GM18498 (cell line): ENCODE measurements around the gene ARFGAP1.

ENCODE experiments used
- ATAC-seq: cut with Tn5 transposase; IDR thresholded peaks from one replicate; pipeline ENCODE4 v1.9.1; 2021; ENCODE audit warnings: mild to moderate bottlenecking, moderate library complexity; ENCODE audit not compliant: unreplicated experiment

ARFGAP1 gene

DNA sequence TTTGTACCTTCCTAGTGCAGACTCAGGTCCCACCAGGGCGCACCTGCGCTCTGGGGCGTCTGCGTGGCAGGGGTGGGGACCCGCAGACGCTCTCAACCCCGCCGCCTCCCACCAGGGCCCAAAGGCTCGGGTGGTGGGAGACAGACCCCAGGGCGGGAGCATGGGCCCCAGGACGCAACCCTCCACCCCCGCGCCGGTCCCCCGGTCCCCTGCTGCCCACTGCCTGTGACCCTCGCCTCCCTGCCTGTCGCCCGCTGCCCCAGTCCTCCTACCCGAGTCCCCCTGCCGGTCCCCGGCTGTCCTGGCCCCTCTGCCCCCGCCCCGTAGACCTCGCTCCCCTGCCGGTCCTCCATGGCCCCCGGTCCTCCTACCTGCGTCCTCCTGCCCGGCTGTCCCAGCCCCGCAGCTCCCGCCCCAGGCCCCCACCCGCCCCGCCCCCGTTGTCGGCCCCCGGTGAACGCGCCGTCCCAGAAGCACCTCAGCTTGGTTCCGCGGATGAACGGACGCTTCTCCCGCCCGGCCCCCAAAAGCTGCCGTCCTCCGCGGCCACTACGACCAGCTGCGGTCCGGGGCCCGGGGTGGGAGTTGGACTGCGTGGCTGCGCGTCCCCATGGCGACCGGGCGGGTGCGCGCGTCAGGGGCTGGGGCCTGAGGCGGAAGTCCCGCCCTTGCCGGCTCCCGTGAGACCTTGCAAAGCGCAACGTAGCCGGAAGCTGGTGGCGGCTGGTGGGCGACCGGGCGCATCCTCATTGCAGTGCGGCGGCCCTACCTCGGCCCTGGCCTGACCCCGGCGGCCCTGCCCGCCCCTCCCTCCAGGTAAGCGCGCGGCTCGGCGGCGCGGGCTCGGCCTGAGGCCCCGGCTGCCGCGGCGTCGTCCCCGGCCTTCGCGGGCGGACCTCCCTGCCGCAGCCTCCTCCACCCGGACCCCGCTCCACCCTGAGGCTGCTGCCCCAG, at the start of gene ARFGAP1:
Gene ARFGAP1 (plus strand): TSS at position 709 of the 954 bp plus-strand sequence. CDS start 2,768 bp downstream, outside the sequence.
- peak; percentile 90 for ATAC-seq

DNA sequence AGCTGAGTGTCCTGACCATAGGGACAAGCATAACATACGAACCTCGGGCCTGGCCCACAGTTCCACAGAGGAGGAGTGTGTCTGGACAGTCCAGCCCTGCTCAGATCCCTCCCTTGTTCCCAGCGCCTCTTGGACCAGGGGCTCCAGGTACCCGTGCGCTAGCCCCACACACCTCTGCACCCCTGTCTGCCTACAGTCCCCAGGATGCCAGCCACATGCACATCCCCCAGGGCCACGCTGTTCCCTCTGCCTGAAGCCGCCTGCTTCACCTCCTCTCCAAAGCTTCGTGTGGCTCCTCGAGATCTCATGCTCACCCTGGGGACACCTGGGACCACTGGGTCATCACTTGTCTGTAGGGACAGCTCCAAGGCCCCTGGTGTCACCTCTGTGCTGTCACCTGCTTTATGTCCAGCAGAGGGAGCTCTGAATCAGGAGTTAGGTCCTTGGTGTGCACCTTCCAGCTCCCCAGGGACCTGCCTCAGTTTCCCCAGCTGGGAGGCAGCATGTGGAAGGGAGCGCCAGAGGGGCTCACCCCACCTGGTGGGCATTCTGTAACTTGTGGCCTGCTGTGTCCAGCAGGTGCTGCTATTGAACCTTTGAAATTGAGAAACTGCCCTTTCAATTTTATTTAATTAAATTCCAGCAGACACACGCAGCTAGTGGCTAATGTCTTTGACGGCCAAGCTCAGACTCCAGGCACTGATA, 49.3 kb upstream of the ARFGAP1 start:
- ATAC-seq, result no peak

DNA sequence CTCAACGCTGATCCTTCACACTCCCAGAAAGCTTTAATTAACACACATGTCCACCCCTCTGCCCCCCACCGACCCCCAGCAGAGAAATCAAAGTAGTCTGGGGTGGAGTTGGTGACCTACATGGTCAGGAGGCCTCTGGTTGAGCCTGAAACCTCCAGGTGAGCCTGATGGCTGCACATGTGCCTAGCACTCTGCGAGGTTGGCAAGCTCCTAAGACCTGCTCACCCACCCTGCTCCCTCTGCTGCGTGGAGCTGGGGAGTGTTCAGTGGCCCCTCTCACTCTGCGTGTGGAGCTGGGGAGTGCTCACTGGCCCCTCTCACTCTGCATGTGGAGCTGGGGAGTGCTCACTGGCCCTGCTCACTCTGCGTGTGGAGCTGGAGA, 48.8 kb upstream of the ARFGAP1 start:
- ATAC-seq, result no peak

DNA sequence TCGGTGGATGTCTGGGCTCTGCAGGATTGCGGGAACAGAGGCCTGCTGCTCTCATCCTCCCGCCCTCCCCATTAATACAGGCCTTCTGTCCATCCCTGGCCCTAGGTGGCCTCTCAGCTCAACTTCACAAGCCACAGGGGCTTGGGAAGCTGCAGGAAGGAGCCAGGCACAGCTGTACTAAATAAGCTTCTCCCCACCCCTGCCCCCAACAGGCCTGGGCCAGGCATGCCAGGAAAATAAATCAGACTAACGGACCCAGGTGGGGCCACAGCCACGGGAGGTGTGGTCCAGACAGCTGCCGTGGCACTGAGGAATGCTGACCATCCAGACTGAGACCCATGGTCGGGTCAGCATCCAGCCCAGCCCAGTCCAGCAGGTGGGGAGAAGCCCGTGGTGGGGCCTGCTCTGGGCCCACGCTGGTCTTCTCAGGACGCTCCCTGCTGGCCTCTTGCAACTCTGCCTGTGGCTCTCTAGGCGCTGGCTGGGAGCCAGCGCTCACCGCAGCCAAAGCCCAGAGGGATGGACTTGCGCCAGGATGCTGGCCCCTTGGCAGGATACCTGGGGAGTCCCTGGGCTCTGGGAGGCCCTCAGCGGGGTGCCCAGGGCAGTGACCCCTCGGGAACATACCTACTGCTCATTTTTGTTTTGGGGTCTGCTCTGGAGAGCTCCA, 48.1 kb upstream of the ARFGAP1 start:
- ATAC-seq, result no peak

DNA sequence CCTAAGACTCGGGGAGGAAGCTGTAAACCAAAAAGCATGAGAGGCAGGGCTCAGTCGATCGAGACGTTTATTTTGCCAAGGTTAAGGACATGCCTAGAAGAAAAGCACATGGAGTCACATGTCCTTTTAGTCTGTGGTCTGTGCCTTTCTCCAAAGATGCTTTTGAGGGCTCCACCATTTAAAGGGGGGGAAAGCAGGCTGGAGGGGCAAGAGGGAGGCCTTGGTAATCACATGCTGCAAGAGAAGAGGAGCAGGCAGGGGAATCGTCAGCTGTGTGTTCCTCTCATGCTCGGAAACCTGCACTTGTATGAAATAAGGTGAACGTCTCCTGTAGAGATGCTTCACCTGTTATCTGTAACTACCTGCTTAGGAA, 47.5 kb upstream of the ARFGAP1 start:
- ATAC-seq, result no peak

DNA sequence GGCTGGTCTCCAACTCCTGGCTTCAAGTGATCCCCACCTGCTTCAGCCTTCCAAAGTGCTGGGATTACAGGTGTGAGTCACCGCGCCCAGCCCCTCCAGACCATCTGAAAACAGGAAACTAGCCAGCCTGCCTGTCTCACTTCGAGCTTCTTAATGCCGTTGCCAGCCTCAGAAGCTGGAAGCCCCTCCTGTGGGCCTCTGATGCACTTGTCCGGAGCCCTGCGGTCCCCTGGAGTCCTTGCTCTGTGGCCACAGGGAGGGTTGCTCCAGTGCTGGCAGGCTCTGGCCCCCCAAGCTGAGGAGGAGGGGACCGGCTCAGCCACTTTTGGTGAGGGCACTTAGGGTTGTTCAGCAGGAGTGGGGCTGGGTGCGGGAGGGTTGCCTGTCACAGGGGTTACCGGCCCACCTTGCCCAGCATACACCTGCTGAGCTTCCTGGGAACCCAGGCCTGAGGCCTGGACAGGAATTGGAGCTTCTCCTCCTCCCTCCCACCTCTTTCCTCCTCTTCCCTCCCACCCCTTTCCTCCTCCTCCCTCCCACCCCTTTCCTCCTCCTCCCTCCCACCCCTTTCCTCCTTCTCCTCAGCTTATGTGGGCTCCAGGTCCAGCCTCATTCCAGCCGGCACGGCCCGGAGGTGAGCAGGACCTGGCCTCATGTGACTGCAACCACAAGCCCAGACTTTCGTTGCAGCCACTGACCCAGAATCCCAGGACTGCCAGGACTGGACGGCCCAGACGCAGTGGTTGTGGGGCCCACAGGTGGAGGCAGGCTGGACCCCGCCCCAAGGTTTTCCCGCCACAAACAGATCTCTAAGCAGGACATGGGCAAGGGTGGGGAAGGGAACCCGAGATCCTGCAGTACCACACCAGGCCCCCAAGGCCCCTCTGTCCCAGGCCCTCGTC, 46.3 kb upstream of the ARFGAP1 start:
- ATAC-seq, result no peak

DNA sequence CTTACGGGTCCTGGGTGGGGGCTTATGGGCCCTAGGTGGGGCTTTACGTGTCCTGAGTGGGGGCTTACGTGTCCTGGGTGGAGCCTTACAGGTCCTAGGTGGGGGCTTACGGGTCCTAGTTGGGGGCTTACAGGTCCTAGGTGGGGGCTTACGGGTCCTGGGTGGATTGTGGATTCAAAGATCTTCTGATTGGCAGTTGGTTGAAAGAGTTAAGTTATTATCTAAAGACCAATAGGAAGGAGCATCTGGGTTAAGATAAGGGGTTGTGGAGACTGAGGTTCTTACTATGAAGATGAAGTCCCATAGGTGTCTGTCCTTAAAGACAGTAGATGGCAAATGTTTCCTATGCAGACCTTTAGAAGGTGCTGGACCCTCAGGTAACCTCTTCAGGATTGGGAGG, 45.4 kb upstream of the ARFGAP1 start:
- no peak for ATAC-seq

DNA sequence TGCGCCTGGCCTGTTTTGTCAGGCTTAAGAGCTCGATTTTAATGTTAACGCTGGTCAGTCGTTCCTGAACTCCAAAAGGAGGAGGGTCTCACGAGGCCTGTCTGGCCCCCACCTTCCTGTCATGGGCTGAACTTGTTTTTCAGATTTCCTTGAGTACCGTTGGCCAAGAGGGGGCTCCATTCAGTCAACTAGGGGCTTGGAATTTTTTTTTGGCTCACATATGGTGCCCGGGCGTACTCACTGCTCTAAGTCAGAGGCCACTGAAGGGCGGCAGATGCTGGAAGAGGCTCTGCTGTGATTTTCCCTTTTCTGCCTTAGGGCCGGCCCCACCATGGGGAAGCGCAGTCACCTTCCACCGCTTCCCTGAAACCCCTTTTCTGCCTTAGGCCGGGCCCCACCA, 43.8 kb upstream of the ARFGAP1 start:
- ATAC-seq, result no peak

DNA sequence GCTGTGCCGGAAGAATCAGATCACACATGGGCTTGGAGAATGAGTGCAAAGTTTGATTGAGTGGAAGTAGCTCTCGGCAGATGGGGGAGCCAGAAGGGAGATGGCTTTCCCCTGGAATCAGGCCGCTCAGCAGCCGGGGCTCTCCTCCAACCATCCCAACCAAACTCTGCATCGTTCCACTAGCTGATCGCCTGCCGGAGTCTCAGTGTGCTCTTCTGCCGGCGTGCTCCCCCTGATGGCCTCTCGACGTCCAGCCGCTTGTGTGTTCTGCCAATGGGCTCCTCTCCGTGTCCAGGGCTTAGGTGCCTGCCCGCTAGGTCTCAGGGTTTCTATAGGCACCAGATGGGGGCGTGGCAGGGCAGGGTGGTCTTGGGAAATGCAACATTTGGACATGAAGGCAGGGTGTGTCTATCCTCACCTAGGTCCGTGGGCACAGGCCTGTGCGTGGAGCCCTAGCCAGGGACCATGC, 41.8 kb upstream of the ARFGAP1 start:
- no peak for ATAC-seq

DNA sequence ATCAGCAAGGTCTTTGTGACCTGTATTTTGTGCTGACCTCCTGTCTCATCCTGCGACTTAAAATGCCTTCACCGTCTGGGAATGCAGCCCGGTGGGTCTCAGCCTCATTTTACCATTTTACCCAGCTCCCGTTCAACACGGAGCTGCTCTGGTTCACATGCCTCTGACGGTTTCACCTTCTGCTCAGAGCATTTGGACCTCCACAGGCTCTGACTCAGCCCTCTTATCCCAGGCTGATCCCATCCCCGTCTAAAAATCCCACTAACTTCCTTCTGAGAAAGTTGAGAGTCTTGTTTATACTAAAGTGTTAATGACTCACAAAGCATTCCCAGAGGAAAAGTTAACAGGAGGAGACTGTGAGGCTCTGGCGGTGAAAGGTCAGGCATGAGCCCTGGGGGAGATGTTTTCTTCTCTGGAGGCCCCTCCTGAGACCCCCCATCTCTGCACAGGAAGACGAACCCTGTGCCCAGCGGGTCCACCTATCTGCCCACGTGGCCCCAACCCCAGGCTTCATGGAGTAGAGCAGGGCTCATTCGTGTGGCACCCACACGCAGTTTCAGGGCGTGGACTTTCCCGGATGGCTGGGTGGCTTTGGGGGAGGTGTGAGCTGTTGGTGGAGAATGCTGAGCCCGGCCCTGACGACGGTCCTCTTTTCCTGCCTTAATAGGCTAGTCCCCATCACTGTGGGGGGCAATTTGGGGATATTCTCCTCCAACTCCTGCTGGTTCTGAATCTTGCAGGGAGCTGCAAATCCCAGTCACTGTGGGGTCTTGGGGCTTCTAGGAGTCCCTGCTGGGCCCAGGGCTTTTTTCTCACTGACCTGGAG, 40.2 kb upstream of the ARFGAP1 start:
- ATAC-seq, result no peak

DNA sequence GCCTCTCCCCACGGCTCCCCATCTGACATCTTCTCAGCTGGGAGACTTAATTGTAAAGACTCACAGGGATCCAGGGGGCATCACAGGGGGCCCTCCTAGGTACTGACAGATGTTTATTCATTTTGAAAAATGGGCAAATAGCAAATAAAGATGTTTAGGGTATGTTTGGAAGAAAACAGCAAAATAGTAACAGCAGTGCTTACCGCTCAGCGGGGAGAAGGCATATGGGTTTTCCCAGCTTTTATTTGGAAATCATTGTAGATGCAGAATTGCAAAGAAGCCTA, 39.6 kb upstream of the ARFGAP1 start:
- ATAC-seq, result no peak

DNA sequence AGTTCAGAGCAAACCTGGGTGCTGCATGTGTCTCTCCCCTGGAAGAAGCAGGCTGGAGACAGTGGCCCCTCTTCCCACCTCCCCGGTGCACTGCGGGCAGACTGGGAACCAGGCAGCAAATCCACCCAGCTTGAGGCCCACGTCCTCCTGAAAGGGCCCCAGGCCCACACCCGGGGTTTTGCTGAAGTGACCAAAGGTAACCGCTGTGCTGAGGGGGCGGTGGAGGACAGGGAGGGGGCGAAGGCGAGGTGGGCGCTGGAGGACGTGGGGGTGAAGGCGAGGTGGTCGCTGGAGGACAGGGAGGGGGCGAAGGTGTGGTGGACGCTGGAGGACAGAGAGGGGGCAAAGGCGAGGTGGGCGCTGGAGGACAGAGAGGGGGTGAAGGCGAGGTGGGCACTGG, 38.7 kb upstream of the ARFGAP1 start:
- ATAC-seq, result no peak

DNA sequence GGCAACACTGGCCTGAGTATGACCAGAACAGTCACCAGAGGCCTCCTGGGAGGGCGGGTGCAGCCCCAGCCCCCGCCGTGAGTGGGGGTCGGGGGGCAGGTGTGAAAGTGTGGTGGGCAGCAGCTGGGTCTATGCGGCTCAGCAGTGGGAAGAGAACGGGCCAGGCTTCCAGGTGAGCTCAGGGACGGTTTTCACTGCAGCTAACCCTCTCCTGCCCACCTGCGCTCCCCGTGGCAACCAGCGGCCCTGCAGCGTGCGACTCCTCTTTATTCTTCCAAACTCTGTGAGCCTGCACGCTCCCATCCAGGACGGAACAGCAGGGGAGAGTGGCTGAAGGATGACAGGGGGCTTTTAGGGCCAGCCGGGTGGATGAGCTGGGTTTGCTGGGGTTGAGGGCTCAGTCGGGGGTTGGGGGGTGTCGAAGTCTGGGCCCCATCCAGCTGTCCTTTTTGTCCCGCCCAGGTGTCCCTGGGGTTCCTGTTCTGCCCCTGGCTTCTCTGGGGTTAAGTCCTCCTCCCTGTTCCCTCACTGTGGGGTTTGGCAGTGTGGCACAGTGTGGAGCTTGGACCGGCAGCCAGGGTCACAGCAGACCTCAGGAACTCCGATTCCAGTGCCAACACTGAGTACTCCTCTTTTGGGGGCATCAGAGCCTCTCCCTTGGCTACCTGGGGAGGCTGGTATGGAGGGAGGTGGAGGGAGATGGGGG, 37.8 kb upstream of the ARFGAP1 start:
- no peak for ATAC-seq

DNA sequence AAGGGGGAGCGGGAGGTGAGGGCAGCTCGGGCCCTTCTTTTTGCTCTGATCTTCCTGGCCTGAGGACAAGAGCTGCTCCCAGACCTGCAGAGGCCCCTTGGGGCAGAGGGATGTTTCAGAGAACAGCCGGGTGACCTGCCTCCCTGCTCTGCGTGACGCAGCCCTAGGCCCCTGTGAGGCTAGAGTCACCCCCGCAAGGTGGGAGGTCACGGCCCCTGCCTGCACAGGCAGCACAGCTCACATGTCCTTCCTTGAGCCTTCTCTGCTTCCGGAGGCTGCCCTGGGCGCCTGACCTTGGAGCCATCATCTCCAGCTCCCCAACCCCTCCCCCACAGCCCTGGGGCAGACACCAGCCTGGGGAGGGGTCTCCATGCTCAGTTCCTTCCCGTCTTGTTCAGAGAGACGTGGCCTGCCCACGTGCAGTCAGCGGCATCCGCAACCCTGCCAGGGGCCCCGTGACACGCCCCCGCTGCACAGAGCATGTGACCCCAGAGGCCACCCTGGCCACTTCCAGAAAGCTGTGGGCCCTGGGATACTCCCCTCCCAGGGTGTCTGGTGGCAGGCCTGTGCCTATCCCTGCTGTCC, 37.1 kb upstream of the ARFGAP1 start, which contains the start of gene BIRC7:
Gene BIRC7 (plus strand): TSS at position 507 of the 585 bp plus-strand sequence. CDS start 192 bp downstream, outside the sequence.
- ATAC-seq, result no peak

DNA sequence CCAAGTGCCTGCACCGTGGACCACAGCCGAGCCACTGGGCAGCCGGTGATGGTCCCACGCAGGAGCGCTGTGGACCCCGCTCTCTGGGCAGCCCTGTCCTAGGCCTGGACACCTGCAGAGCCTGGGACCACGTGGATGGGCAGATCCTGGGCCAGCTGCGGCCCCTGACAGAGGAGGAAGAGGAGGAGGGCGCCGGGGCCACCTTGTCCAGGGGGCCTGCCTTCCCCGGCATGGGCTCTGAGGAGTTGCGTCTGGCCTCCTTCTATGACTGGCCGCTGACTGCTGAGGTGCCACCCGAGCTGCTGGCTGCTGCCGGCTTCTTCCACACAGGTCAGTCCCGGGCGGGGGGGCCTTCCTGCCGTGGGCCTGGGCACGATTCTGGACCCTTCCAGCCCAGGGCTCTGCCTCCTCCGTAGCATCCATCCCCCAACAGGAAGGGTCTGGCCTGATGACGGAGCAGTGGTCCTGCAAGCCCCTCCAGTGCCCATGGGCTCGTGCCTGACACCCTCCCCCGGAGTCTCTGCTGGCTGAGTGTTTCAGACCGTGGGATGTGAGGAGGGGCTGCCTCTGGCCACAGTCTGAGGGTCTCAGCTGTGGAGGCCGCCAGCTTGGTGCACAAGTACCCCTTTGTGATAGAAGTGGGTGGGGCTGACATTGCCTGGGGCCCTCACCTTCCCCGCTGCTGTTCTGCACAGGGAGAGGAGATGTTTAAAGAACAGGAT, 36.3 kb upstream of the ARFGAP1 start:
- ATAC-seq, result no peak

DNA sequence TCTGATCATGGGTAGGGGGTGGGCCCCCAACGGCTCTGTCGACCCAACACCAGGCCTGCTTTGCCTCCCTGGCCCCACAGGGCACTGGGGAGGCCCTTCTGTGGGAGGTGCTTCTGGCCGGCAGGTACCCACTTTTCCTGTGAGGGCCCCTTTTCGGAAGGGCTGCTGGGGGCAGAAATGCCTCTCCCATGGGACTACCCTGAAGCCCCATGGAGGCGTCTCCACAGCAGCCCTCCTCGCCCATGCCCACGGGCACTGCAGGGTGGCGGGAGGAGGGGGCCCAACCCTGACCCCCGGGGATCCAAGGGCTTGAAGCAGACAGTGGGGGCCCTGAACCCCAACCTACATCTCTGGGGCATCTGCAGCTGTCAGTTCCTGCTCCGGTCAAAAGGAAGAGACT, 34.6 kb upstream of the ARFGAP1 start:
- no peak for ATAC-seq

DNA sequence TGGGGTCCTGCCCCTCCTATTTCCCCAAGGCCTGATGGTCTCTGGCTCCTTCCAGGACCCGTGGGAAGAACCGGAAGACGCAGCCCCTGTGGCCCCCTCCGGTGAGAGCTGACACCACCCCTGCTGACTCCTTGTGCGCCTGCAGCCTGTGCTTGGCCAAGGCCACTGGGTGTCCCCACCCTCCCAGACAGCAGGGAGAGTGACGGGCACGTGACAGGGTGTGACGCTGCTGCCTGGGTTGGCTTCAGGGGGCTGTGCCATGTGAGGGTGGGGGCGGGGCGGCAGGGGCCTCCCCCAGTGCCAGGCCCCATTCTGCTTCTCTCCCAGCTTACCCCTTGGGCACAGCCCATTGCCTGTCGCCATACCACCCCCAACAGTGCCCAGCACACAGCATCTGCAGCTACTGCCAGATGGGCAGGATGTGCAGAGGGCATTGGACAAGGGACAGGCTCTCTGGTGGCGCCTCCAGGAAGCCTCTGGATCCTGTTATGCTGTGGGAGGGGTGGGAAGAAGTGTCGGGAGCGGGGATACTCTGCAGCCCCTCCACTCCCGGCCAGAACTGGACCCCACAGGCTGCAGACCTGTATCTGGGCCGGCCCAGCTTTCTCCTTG, 34.0 kb upstream of the ARFGAP1 start:
- no peak for ATAC-seq

DNA sequence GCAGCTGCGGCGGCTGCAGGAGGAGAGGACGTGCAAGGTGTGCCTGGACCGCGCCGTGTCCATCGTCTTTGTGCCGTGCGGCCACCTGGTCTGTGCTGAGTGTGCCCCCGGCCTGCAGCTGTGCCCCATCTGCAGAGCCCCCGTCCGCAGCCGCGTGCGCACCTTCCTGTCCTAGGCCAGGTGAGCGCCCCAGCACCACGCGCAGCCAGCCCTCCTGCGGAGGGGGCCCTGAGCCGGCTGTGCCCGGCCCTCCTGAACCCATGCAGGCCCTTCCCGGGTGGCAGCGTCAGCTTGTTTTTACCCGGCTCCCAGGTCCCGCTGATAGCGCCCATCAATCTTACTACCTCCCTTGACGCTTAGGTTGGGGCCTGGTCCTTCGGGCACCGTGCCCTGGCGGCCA, 33.2 kb upstream of the ARFGAP1 start:
- no peak for ATAC-seq
